Endothelial cell of umbilical vein (primary cell): ENCODE measurements around the gene ST6GALNAC3.

Experiments
- CTCF ChIP-seq, 2 donors: IDR thresholded peaks; 1 replicate in 1 of 2; 2 replicates in 1 of 2; pipeline ENCODE4 v1.5.1; 2011; ENCODE audit warnings: low read length in 2 of 2, mild to moderate bottlenecking in 2 of 2, moderate library complexity in 2 of 2, control low read depth in 1 of 2, inconsistent platforms in 1 of 2, low read depth in 1 of 2; ENCODE audit not compliant: insufficient read depth in 1 of 2; ENCODE audit errors: extremely low read depth in 1 of 2
- EZH2 ChIP-seq: IDR thresholded peaks from 2 replicates; pipeline ENCODE4 v1.6.1; 2012; ENCODE audit warnings: borderline replicate concordance, low read depth, mild to moderate bottlenecking, moderate library complexity, low read length, inconsistent platforms; ENCODE audit not compliant: severe bottlenecking
- MAX ChIP-seq: IDR thresholded peaks from 2 replicates; pipeline ENCODE4 v1.6.1; 2011; ENCODE audit not compliant: insufficient read depth, insufficient read length
- MYC ChIP-seq: IDR thresholded peaks from one replicate; pipeline ENCODE4 v1.6.1; 2011; ENCODE audit warnings: mild to moderate bottlenecking, low read depth, low read length
- POLR2A ChIP-seq: IDR thresholded peaks from 2 replicates; pipeline ENCODE4 v1.6.1; 2012; ENCODE audit warnings: low read depth, mild to moderate bottlenecking, control low read depth, low read length
- POLR2AphosphoS5 ChIP-seq: IDR thresholded peaks from 2 replicates; pipeline ENCODE4 v1.6.1; 2012; ENCODE audit warnings: low read depth, mild to moderate bottlenecking, control low read depth, low read length, moderate library complexity; ENCODE audit not compliant: insufficient read depth

GRCh38 chr1:76156987-76157386, 82.4 kb downstream of the ST6GALNAC3 start:
- TF ChIP-seq CTCF (IDR thresholded peaks at IDR 0.05; ENCODE audit: extremely low read depth in 1 of 2, insufficient read depth in 1 of 2, low read depth in 1 of 2, low read length in 2 of 2) (no peak), MAX (no peak), POLR2A (no peak), POLR2AphosphoS5 (no peak), EZH2 (no peak), MYC (no peak)
